ENCODE measurements around the gene SOX18. TPM values are rescaled to one million over a fixed set of nuclear protein-coding genes. Genes with fewer than 3 reads are reported as not detected.

Gene SOX18
- total and polyA plus RNA-seq, 2 of the 13 experiments (the other 11 are each of a cell fraction or from before 2014, with no cell fraction given): 1.6 to 1.9 TPM

DNA sequence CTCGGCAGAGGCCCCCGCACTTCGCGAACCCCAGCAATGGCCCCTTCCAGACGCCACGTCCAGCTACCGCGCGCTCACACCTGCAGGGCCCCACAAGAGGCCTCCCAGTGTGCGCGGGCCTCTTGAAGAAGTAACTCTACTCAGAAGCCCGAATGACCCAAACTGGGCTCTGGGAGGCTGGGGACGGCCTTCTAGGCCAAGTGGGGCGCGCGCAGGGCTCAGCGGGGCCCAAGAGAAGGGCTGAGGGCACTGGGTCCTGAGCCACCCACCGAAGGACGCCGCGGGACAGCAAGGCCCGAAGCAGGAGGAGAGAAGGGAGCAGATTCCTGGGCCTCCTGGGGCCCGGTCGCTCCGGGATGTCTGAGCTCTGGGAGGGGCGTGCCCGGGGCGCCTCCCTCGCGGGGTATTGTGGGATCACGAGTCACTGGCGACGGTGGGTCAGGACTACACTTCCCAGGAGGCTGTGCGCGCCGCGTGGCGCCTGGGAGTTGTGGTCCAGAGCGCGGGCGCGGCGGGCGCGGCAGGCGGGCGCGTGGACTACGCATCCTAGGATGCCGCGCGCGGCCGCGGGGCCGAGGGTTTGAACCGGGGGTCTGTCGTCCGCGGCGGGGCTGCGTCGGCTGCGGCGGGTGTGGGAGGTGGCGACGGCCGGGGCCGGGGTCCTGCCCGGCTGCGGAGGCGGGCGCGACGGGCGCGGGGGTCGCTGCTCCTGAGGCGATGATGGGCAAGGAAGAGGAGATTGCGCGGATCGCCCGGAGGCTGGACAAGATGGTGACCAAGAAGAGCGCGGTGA, 13.4 kb upstream of the SOX18 start, which contains the start of gene TCEA2 (continued):
- TF ChIP-seq, protein P1, sequence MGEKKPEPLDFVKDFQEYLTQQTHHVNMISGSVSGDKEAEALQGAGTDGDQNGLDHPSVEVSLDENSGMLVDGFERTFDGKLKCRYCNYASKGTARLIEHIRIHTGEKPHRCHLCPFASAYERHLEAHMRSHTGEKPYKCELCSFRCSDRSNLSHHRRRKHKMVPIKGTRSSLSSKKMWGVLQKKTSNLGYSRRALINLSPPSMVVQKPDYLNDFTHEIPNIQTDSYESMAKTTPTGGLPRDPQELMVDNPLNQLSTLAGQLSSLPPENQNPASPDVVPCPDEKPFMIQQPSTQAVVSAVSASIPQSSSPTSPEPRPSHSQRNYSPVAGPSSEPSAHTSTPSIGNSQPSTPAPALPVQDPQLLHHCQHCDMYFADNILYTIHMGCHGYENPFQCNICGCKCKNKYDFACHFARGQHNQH (CRISPR knock-in tag; IDR thresholded peaks at IDR 0.05): peak; percentile 87
- no peak for TF ChIP-seq ZMYM2 (CRISPR knock-in tag; IDR thresholded peaks at IDR 0.05)
- TF ChIP-seq, protein P2, sequence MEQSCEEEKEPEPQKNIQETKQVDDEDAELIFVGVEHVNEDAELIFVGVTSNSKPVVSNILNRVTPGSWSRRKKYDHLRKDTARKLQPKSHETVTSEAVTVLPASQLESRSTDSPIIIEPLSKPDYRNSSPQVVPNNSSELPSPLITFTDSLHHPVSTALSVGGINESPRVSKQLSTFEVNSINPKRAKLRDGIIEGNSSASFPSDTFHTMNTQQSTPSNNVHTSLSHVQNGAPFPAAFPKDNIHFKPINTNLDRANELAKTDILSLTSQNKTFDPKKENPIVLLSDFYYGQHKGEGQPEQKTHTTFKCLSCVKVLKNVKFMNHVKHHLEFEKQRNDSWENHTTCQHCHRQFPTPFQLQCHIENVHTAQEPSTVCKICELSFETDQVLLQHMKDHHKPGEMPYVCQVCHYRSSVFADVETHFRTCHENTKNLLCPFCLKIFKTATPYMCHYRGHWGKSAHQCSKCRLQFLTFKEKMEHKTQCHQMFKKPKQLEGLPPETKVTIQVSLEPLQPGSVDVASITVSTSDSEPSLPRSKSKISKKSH (CRISPR knock-in tag; IDR thresholded peaks at IDR 0.05; ENCODE audit: borderline replicate concordance): peak; percentile 93
- TF ChIP-seq PHB2 (IDR thresholded peaks at IDR 0.05; ENCODE audit: partially characterized antibody): no peak
- TF ChIP-seq, protein P3, sequence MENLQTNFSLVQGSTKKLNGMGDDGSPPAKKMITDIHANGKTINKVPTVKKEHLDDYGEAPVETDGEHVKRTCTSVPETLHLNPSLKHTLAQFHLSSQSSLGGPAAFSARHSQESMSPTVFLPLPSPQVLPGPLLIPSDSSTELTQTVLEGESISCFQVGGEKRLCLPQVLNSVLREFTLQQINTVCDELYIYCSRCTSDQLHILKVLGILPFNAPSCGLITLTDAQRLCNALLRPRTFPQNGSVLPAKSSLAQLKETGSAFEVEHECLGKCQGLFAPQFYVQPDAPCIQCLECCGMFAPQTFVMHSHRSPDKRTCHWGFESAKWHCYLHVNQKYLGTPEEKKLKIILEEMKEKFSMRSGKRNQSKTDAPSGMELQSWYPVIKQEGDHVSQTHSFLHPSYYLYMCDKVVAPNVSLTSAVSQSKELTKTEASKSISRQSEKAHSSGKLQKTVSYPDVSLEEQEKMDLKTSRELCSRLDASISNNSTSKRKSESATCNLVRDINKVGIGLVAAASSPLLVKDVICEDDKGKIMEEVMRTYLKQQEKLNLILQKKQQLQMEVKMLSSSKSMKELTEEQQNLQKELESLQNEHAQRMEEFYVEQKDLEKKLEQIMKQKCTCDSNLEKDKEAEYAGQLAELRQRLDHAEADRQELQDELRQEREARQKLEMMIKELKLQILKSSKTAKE (CRISPR knock-in tag; IDR thresholded peaks at IDR 0.05; ENCODE audit: borderline replicate concordance): peak; percentile 30; the same call in 1 of the 2 replicates
- no peak for TF ChIP-seq ZMYM3 (CRISPR knock-in tag; IDR thresholded peaks at IDR 0.05)
- no peak for TF ChIP-seq TBX3 (IDR thresholded peaks at IDR 0.05; ENCODE audit: borderline replicate concordance)
- TF ChIP-seq, protein P4, sequence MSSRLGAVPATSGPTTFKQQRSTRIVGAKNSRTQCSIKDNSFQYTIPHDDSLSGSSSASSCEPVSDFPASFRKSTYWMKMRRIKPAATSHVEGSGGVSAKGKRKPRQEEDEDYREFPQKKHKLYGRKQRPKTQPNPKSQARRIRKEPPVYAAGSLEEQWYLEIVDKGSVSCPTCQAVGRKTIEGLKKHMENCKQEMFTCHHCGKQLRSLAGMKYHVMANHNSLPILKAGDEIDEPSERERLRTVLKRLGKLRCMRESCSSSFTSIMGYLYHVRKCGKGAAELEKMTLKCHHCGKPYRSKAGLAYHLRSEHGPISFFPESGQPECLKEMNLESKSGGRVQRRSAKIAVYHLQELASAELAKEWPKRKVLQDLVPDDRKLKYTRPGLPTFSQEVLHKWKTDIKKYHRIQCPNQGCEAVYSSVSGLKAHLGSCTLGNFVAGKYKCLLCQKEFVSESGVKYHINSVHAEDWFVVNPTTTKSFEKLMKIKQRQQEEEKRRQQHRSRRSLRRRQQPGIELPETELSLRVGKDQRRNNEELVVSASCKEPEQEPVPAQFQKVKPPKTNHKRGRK (CRISPR knock-in tag; IDR thresholded peaks at IDR 0.05): no peak
- peak; percentile 19; the same call in 1 of the 2 replicates for TF ChIP-seq ZKSCAN5 (CRISPR knock-in tag; IDR thresholded peaks at IDR 0.05)
- TF ChIP-seq, protein P5, sequence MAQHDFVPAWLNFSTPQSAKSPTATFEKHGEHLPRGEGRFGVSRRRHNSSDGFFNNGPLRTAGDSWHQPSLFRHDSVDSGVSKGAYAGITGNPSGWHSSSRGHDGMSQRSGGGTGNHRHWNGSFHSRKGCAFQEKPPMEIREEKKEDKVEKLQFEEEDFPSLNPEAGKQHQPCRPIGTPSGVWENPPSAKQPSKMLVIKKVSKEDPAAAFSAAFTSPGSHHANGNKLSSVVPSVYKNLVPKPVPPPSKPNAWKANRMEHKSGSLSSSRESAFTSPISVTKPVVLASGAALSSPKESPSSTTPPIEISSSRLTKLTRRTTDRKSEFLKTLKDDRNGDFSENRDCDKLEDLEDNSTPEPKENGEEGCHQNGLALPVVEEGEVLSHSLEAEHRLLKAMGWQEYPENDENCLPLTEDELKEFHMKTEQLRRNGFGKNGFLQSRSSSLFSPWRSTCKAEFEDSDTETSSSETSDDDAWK (CRISPR knock-in tag; IDR thresholded peaks at IDR 0.05): no peak
- peak; percentile 41; the same call in 1 of the 2 replicates for TF ChIP-seq KDM5A (IDR thresholded peaks at IDR 0.05; ENCODE audit: borderline replicate concordance, low read length)
- no peak for TF ChIP-seq ZNF260 (CRISPR knock-in tag; IDR thresholded peaks at IDR 0.05; ENCODE audit: borderline replicate concordance, low read depth)
- TF ChIP-seq SMAD3 (CRISPR knock-in tag; IDR thresholded peaks at IDR 0.05): peak; percentile 91
- peak; percentile 42; the same call in 1 of the 2 replicates for TF ChIP-seq KDM1A (CRISPR knock-in tag; IDR thresholded peaks at IDR 0.05)
- no peak for TF ChIP-seq GTF3A (CRISPR knock-in tag; conservative IDR thresholded peaks at IDR 0.05)
- TF ChIP-seq, protein P6, sequence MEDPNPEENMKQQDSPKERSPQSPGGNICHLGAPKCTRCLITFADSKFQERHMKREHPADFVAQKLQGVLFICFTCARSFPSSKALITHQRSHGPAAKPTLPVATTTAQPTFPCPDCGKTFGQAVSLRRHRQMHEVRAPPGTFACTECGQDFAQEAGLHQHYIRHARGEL (CRISPR knock-in tag; IDR thresholded peaks at IDR 0.05): peak; percentile 92; the same call in 1 of the 2 replicates
- peak; percentile 77 for TF ChIP-seq ARNTL (CRISPR knock-in tag; IDR thresholded peaks at IDR 0.05)
- TF ChIP-seq HES4 (CRISPR knock-in tag; IDR thresholded peaks at IDR 0.05; ENCODE audit: borderline replicate concordance): peak; percentile 30; the same call in 1 of the 2 replicates
- peak; percentile 16; the same call in 1 of the 2 replicates for TF ChIP-seq MTA3 (CRISPR knock-in tag; IDR thresholded peaks at IDR 0.05)

Data from HepG2 (cell line).